Measurements from ENCODE around the gene MEG3. TPM values are rescaled to one million over a fixed set of nuclear protein-coding genes. Genes with fewer than 3 reads are reported as not detected.

Gene MEG3
- total and polyA plus RNA-seq, 2 of the 4 experiments (the other 2 are of a cell fraction), result 31.5 to 556 TPM

DNA sequence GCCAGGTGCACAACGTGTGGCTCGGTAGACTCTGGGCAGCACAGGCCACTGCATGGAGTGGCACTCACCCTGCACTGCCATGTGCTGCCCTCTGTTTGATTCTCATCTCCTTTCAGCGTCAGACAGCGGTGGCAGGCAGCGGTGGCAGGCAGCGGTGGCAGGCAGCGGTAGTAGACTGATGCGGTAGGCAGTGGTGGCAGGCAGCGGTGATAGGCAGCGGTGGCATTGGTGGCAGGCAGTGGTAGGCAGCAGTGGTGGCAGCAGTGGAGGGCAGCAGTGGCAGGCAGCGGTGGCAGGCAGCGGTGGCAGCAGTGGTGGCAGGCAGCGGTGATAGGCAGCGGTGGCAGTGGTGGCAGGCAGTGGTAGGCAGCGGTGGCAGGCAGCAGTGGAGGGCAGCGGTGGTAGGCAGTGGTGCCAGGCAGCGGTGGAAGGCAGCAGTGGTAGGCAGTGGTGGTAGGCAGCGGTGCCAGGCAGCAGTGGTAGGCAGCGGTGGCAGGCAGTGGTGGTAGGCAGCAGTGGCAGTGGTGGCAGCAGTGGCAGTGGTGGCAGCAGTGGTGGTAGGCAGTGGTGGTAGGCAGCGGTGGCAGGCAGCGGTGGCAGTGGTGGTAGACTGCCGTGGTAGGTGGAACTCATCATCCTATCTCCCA, 6.0 kb upstream of the MEG3 start:
- no peak overlapping the region for H3K23ac ChIP-seq (ENCODE audit: low read depth, low read length)
- H2AK9ac ChIP-seq (replicated peaks; ENCODE audit: low read depth, low read length, poor library complexity), result no peak overlapping the region
- no peak overlapping the region for H3K4me3 ChIP-seq (ENCODE audit: insufficient read depth, low read depth, low read length)
- peaks cover 14% of the 10 kb centered on the region for H3K9me1 ChIP-seq (ENCODE audit: insufficient read depth, low read length)
- no peak overlapping the region for H3K9ac ChIP-seq (ENCODE audit: low read depth, low read length)
- WGBS, 2 experiments (ENCODE audit: extremely low coverage in 2 of 2, insufficient read length in 1 of 2), result 94% methylated on average over 15 of the region's 22 CpGs; no CpG with 5 or more reads in 1 of the 2 experiments
- no peak overlapping the region for H4K8ac ChIP-seq (ENCODE audit: low read depth in 2 of 2, low read length in 2 of 2)
- no peak overlapping the region for H2BK5ac ChIP-seq (ENCODE audit: low read depth, low read length, poor library complexity, severe bottlenecking)
- ATAC-seq (ENCODE audit: low read depth), result no peak
- H4K91ac ChIP-seq (ENCODE audit: insufficient read depth, low read depth, low read length), result no peak overlapping the region
- H3K14ac ChIP-seq (replicated peaks; ENCODE audit: low read depth, low read length), result no peak overlapping the region
- H3K4ac ChIP-seq (ENCODE audit: low read depth, low read length), result no peak overlapping the region
- in situ Hi-C loops (cut with MboI; ENCODE audit: low sequenced_read_pairs) (no loop called here), intact Hi-C loops (cut with micrococcal nuclease) (loop anchor here (5.0 to 10.0 kb wide), 2 partner anchors 73 to 125 kb away; no protein-coding TSS in a partner anchor), dilution Hi-C loops (cut with HindIII; ENCODE audit: low sequenced_read_pairs, unreplicated experiment) (no loop called here)
- no peak overlapping the region for H2AFZ ChIP-seq (replicated peaks; ENCODE audit: low read length, poor library complexity)
- no peak for DNase-seq
- ChIA-PET POLR2A (ENCODE audit: unreplicated experiment) (no interaction called here), CTCF (no interaction called here)
- BruUV-seq (replicated peaks), result no TSS peak
- TF ChIP-seq MXI1 (IDR thresholded peaks at IDR 0.05; ENCODE audit: borderline replicate concordance, low read depth, low read length) (no peak), RFX5 (IDR thresholded peaks at IDR 0.05; ENCODE audit: low read depth, low read length) (no peak), RAD21 (IDR thresholded peaks at IDR 0.05; ENCODE audit: low read length) (no peak), CHD1 (IDR thresholded peaks at IDR 0.05; ENCODE audit: low read depth, low read length) (no peak), MAFK (IDR thresholded peaks at IDR 0.05; ENCODE audit: low read depth, low read length) (no peak), POLR2A (IDR thresholded peaks at IDR 0.05; ENCODE audit: low read depth, low read length) (no peak), SMC3 (IDR thresholded peaks at IDR 0.05; ENCODE audit: low read depth, low read length) (no peak), BHLHE40 (IDR thresholded peaks at IDR 0.05; ENCODE audit: low read depth, low read length) (no peak), FOS (IDR thresholded peaks at IDR 0.05; ENCODE audit: low read depth, low read length) (no peak), NFE2L2 (IDR thresholded peaks at IDR 0.05; ENCODE audit: low read depth, low read length) (no peak)
- TF ChIP-seq, protein P1, sequence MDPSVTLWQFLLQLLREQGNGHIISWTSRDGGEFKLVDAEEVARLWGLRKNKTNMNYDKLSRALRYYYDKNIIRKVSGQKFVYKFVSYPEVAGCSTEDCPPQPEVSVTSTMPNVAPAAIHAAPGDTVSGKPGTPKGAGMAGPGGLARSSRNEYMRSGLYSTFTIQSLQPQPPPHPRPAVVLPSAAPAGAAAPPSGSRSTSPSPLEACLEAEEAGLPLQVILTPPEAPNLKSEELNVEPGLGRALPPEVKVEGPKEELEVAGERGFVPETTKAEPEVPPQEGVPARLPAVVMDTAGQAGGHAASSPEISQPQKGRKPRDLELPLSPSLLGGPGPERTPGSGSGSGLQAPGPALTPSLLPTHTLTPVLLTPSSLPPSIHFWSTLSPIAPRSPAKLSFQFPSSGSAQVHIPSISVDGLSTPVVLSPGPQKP (IDR thresholded peaks at IDR 0.05; ENCODE audit: borderline replicate concordance, low read depth, low read length), result no peak
- H3K9me3 ChIP-seq (ENCODE audit: control insufficient read depth, insufficient read depth, low read length), result no peaks in the 10 kb centered on the region
- H3K56ac ChIP-seq (ENCODE audit: extremely low read depth, insufficient read depth, low read length), result no peak overlapping the region
- H2BK120ac ChIP-seq (ENCODE audit: low read depth, low read length), result no peak overlapping the region
- H4K5ac ChIP-seq (ENCODE audit: low read depth, low read length), result no peak overlapping the region
- 0 out of 4 replicates have a peak, but pooled peaks cover 0 to 5% of the 10 kb centered on the region in 2 experiments for H3K79me1 ChIP-seq (ENCODE audit: low read depth in 1 of 2, low read length in 2 of 2)
- H3K36me3 ChIP-seq (ENCODE audit: control insufficient read depth, insufficient read depth, low read length), result no peaks in the 10 kb centered on the region
- H3K4me2 ChIP-seq (ENCODE audit: low read depth, low read length), result no peak overlapping the region
- H3K27ac ChIP-seq (ENCODE audit: insufficient read depth, low read length), result no peak overlapping the region
- H2BK15ac ChIP-seq (ENCODE audit: low read depth, low read length), result no peak overlapping the region
- peaks cover 17% of the 10 kb centered on the region for H3K4me1 ChIP-seq (ENCODE audit: control insufficient read depth, insufficient read depth, low read length)
- no peak overlapping the region for H2BK20ac ChIP-seq (ENCODE audit: low read depth, low read length)
- no peak overlapping the region for H2AK5ac ChIP-seq (ENCODE audit: low read depth, low read length)
- no peaks in the 10 kb centered on the region for H4K20me1 ChIP-seq (ENCODE audit: insufficient read depth, low read length)
- H3K27me3 ChIP-seq (ENCODE audit: control insufficient read depth, insufficient read depth, low read length), result no peaks in the 10 kb centered on the region; the same call in 1 of the 2 replicates
- H3K18ac ChIP-seq (ENCODE audit: low read depth, low read length), result no peak overlapping the region
